SU-DHL-6 (cell line): Measurements from ENCODE around the gene RALGAPA1.

ENCODE experiments used
- H2AFZ ChIP-seq: fragments of 200-600 bp; sonication (generic); 2 replicates; pipeline ENCODE4 v1.6.1; 2014; ENCODE audit warnings: low read depth, mild to moderate bottlenecking, moderate library complexity, mixed read lengths, antibody characterized with exemption, low read length; ENCODE audit not compliant: severe bottlenecking
- H3F3A ChIP-seq: fragments of 200-600 bp; shearing (Covaris generic); 2 replicates; pipeline ENCODE4 v1.6.0; 2016; ENCODE audit warnings: antibody characterized with exemption, mild to moderate bottlenecking; ENCODE audit not compliant: insufficient read depth
- H3K27ac ChIP-seq: fragments of 200-600 bp; sonication (generic); 2 replicates; pipeline ENCODE4 v1.5.1; 2016; ENCODE audit warnings: low read depth, mild to moderate bottlenecking, low read length, moderate library complexity, mixed read lengths
- H3K27me3 ChIP-seq: fragments of 200-600 bp; sonication (generic), shearing (Covaris generic); 2 replicates; pipeline ENCODE4 v1.6.0; 2014; ENCODE audit warnings: mild to moderate bottlenecking, low read length
- H3K36me3 ChIP-seq: fragments of 200-600 bp; sonication (generic); 2 replicates; pipeline ENCODE4 v1.6.1; 2014; ENCODE audit warnings: mild to moderate bottlenecking, low read length, mixed read lengths
- H3K4me2 ChIP-seq: fragments of 300-600, 200-600 bp; shearing (Covaris generic), sonication (generic); 2 replicates; pipeline ENCODE4 v1.6.0; 2014; ENCODE audit warnings: low read length, low read depth, mild to moderate bottlenecking; ENCODE audit not compliant: poor library complexity, severe bottlenecking
- H3K4me3 ChIP-seq: fragments of 200-600 bp; sonication (generic); 2 replicates; pipeline ENCODE4 v1.5.1; 2014; ENCODE audit warnings: antibody characterized with exemption, low read length, mild to moderate bottlenecking, mixed read lengths; ENCODE audit not compliant: insufficient read depth, poor library complexity, severe bottlenecking
- H3K79me2 ChIP-seq: fragments of 200-600 bp; sonication (generic); 2 replicates; pipeline ENCODE4 v1.6.1; 2014; ENCODE audit warnings: mild to moderate bottlenecking, low read length, moderate library complexity; ENCODE audit not compliant: insufficient read depth
- H3K9ac ChIP-seq: fragments of 200-600 bp; sonication (generic); 2 replicates; pipeline ENCODE4 v1.7.0; 2014; ENCODE audit warnings: mild to moderate bottlenecking, low read length
- H3K9me2 ChIP-seq: fragments of 200-600 bp; sonication (generic); replicated peaks from 2 replicates; pipeline ENCODE4 v1.6.1; 2014; ENCODE audit warnings: low read length; ENCODE audit not compliant: insufficient read depth
- H3K9me3 ChIP-seq: fragments of 200-600 bp; sonication (generic); 2 replicates; pipeline ENCODE4 v1.6.1; 2014; ENCODE audit warnings: low read length, mixed read lengths; ENCODE audit not compliant: insufficient read depth
- H4K20me1 ChIP-seq: fragments of 200-600 bp; sonication (generic); 2 replicates; pipeline ENCODE4 v1.6.1; 2014; ENCODE audit warnings: low read depth, mild to moderate bottlenecking, antibody characterized with exemption, low read length, moderate library complexity, mixed read lengths
- EZH2phosphoT487 ChIP-seq: fragments of 200-600 bp; sonication (generic), shearing (Covaris generic); conservative IDR thresholded peaks from 2 replicates; pipeline ENCODE4 v1.6.1; 2018; ENCODE audit warnings: mild to moderate bottlenecking, antibody characterized with exemption, low read length, moderate library complexity, mixed read lengths
- TF ChIP-seq, protein P1 (sequence below): fragments of 200-600 bp; sonication (generic); IDR thresholded peaks from one replicate; pipeline ENCODE4 v1.5.1; 2017; ENCODE audit warnings: antibody characterized with exemption, mild to moderate bottlenecking, low read length, moderate library complexity; ENCODE audit not compliant: insufficient read depth, poor library complexity, severe bottlenecking

Gene RALGAPA1

DNA sequence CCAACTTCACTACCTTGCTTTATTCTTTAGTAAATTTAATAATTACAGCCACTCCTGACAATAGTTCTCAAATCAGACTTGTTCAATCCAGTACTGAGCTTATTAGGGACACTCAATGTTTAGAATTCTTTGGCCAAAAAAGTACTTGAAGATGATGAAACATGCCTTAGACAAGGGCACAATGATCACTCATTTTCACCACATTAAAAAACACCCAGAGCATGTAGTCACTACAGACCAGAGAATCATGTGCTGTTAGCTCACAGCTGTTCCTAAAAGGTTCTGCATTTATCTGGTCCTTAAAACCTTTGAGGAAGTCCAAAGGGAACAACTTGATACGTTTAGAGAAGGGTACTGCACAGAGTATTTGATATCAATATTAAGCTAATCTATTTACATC is 176.4 kb downstream of the RALGAPA1 start:
- Histone ChIP-seq H3K36me3 (peaks cover 5% of the 10 kb centered on the region; the same call in 1 of the 2 replicates), H3K79me2 (no peaks in the 10 kb centered on the region), H3K9me2 (no peaks in the 10 kb centered on the region), H3K4me3 (no peak overlapping the region), H3K9ac (no peak overlapping the region), H2AFZ (no peak overlapping the region), H3K9me3 (no peaks in the 10 kb centered on the region), H3K27me3 (no peaks in the 10 kb centered on the region), H3K4me2 (no peak overlapping the region), H4K20me1 (no peaks in the 10 kb centered on the region), H3K27ac (no peak overlapping the region), H3F3A (no peaks in the 10 kb centered on the region)
- TF ChIP-seq EZH2phosphoT487, result no peak
- TF ChIP-seq, protein P1, sequence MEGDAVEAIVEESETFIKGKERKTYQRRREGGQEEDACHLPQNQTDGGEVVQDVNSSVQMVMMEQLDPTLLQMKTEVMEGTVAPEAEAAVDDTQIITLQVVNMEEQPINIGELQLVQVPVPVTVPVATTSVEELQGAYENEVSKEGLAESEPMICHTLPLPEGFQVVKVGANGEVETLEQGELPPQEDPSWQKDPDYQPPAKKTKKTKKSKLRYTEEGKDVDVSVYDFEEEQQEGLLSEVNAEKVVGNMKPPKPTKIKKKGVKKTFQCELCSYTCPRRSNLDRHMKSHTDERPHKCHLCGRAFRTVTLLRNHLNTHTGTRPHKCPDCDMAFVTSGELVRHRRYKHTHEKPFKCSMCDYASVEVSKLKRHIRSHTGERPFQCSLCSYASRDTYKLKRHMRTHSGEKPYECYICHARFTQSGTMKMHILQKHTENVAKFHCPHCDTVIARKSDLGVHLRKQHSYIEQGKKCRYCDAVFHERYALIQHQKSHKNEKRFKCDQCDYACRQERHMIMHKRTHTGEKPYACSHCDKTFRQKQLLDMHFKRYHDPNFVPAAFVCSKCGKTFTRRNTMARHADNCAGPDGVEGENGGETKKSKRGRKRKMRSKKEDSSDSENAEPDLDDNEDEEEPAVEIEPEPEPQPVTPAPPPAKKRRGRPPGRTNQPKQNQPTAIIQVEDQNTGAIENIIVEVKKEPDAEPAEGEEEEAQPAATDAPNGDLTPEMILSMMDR, result no peak

DNA sequence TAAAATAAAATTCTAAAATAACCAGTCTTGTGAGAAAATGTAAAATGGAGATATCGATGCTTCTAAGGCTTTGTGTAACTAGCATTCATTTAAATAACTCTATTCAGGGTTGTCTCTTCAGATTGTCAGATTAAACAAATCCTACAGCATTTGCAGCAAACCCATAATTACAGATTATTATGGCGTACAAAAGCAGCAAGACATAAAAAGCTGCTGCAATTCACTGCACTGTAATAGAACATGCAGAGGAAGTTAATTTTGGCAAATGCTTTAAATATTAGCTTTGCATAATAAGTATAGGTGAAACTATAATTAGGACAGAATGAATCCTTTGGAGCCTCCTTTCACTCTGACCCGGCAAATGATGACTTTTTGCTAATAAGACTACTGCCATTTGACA is 176.8 kb downstream of the RALGAPA1 start:
- no peaks in the 10 kb centered on the region for H3K9me3 ChIP-seq
- H3K4me3 ChIP-seq, result no peak overlapping the region
- no peaks in the 10 kb centered on the region for H4K20me1 ChIP-seq
- no peak overlapping the region for H3K9ac ChIP-seq
- H2AFZ ChIP-seq, result no peak overlapping the region
- no peaks in the 10 kb centered on the region for H3F3A ChIP-seq
- H3K9me2 ChIP-seq, result no peaks in the 10 kb centered on the region
- H3K79me2 ChIP-seq, result no peaks in the 10 kb centered on the region
- H3K36me3 ChIP-seq, result peaks cover 4% of the 10 kb centered on the region; the same call in 1 of the 2 replicates
- H3K4me2 ChIP-seq, result no peak overlapping the region
- no peak for TF ChIP-seq EZH2phosphoT487
- TF ChIP-seq, protein P1, result no peak
- no peaks in the 10 kb centered on the region for H3K27me3 ChIP-seq
- no peak overlapping the region for H3K27ac ChIP-seq

DNA sequence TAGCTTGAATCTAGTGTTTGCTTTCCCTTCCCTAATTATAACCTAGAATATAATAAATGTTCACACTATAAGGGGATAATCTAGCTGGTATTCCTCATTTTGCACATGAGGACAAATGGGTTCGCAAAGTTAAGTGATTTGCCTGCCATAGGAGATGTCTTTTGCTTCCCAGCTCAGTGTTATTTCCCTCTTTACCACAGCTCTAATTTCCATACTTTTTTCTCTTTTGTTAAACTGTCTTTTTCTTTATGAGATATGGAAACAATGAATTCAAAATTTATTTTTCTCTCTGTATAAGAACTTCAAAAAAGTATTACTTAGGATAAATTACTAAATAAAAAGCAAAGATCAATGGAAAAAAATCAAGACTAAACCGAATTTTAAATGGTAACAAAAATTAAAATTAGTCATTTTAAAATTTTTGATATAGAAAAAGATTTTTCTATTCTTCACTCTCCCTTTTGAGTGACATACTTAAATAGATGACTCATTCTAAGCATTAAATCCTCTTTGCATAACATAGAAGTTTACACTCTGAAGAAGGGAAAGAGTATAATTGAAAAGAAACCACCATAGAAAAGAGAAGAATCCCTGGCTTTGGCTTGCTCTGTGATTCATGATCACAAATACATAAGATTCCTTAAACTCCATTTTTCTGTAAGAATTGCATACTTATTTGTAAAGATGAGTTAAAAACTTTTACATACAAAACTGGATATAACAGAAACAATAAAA is 177.9 kb downstream of the RALGAPA1 start:
- Histone ChIP-seq H3K9me2 (no peaks in the 10 kb centered on the region), H3K36me3 (peaks cover 2% of the 10 kb centered on the region; the same call in 1 of the 2 replicates), H3K9me3 (no peaks in the 10 kb centered on the region), H3K4me3 (no peak overlapping the region), H3F3A (no peaks in the 10 kb centered on the region), H3K79me2 (no peaks in the 10 kb centered on the region), H2AFZ (no peak overlapping the region), H4K20me1 (no peaks in the 10 kb centered on the region), H3K27me3 (no peaks in the 10 kb centered on the region), H3K9ac (no peak overlapping the region), H3K27ac (no peak overlapping the region), H3K4me2 (no peak overlapping the region)
- no peak for TF ChIP-seq EZH2phosphoT487
- TF ChIP-seq, protein P1, result no peak
